HepG2 (cell line): ENCODE data around the gene VDR. TPM values are rescaled to one million over a fixed set of nuclear protein-coding genes. Genes with fewer than 3 reads are reported as not detected.

Source experiments
- HMGXB3 ChIP-seq: sonication (generic); formaldehyde crosslinking; IDR thresholded peaks from 2 replicates; pipeline ENCODE4 v1.4.0; 2020; ENCODE audit warnings: missing genetic modification reagents, borderline replicate concordance
- HOXA7 ChIP-seq: sonication (generic); formaldehyde crosslinking; IDR thresholded peaks from 2 replicates; pipeline ENCODE4 v1.8.1; 2022; ENCODE audit warnings: mild to moderate bottlenecking, missing genetic modification reagents, moderate library complexity
- KDM4B ChIP-seq: sonication (generic); formaldehyde crosslinking; IDR thresholded peaks from 2 replicates; pipeline ENCODE4 v1.4.0; 2020; ENCODE audit warnings: missing genetic modification reagents
- RNF2 ChIP-seq: fragments of 450-650 bp; conservative IDR thresholded peaks from 2 replicates; pipeline ENCODE4 v1.6.1; 2016; ENCODE audit warnings: low read depth
- SIN3B ChIP-seq: fragments of 150-350 bp; IDR thresholded peaks from 2 replicates; pipeline ENCODE4 v1.6.1; 2014; ENCODE audit warnings: low read length
- SRF ChIP-seq: IDR thresholded peaks from 2 replicates; pipeline ENCODE4 v1.6.1; 2011; ENCODE audit warnings: mild to moderate bottlenecking, low read depth, low read length, moderate library complexity
- TIGD3 ChIP-seq: sonication (generic); formaldehyde crosslinking; IDR thresholded peaks from 2 replicates; pipeline ENCODE4 v1.5.1; 2020; ENCODE audit warnings: mild to moderate bottlenecking, missing genetic modification reagents, borderline replicate concordance
- ZBTB21 ChIP-seq: sonication (generic); formaldehyde crosslinking; IDR thresholded peaks from 2 replicates; pipeline ENCODE4 v1.4.0; 2020; ENCODE audit warnings: missing genetic modification reagents
- ZHX1 ChIP-seq: sonication (generic); formaldehyde crosslinking; IDR thresholded peaks from 2 replicates; pipeline ENCODE4 v1.8.1; 2022; ENCODE audit warnings: low read depth, mild to moderate bottlenecking, missing genetic modification reagents
- ZNF142 ChIP-seq: sonication (generic); formaldehyde crosslinking; IDR thresholded peaks from 2 replicates; pipeline ENCODE4 v1.4.0; 2020; ENCODE audit warnings: missing genetic modification reagents
- ZNF607 ChIP-seq: sonication (generic); formaldehyde crosslinking; IDR thresholded peaks from 2 replicates; pipeline ENCODE4 v1.5.1; 2020; ENCODE audit warnings: missing genetic modification reagents, mild to moderate bottlenecking, borderline replicate concordance
- ZNF674 ChIP-seq: sonication (generic); formaldehyde crosslinking; IDR thresholded peaks from 2 replicates; pipeline ENCODE4 v1.5.0; 2020; ENCODE audit warnings: low read depth, mild to moderate bottlenecking, missing genetic modification reagents
- polyA plus RNA-seq, 8 experiments: library from polyadenylated mRNA; depleted of rRNA in 3 of 8; stranded (reverse) in 7 of 8; unstranded in 1 of 8; fragments of >200 nt; fragmentation: Illumina TruSeq in 4 of 8; extraction: Trizol in 4 of 8; gene quantifications; 2 replicates each; pipeline versions ENCODE4 v1.2.1 to v1.2.3, GENCODE V29; 2011 to 2016; ENCODE audit warnings: low read depth in 4 of 8, missing spikeins in 1 of 8, mixed read lengths in 1 of 8; ENCODE audit not compliant: insufficient read depth in 1 of 8
- total RNA-seq, 5 experiments: library from RNA; depleted of rRNA; stranded (reverse); fragments of >200 nt; fragmentation: Illumina TruSeq; extraction: Trizol; gene quantifications; 2 replicates each; pipeline ENCODE4 v1.2.3, GENCODE V29; 2016; ENCODE audit warnings: low read depth in 1 of 5

VDR gene
- total and polyA plus RNA-seq, 2 of the 13 experiments (the other 11 are each of a cell fraction or from before 2014, with no cell fraction given): 0.08 to 0.33 TPM

GRCh38 chr12:47819896-47820630 lies 84.7 kb downstream of the VDR start, which contains the start of gene HDAC7 (continued):
- TF ChIP-seq TIGD3 (CRISPR knock-in tag): no peak
- TF ChIP-seq ZBTB21 (CRISPR knock-in tag): no peak
- TF ChIP-seq ZNF607 (CRISPR knock-in tag): no peak
- TF ChIP-seq SIN3B: no peak
- TF ChIP-seq HMGXB3 (CRISPR knock-in tag): no peak
- 0 out of 2 replicates have a peak, but pooled peaks have one; percentile 22 for TF ChIP-seq ZHX1
- no peak for TF ChIP-seq KDM4B (CRISPR knock-in tag)
- 0 out of 2 replicates have a peak, but pooled peaks have one; percentile 46 for TF ChIP-seq RNF2
- no peak for TF ChIP-seq SRF
- no peak for TF ChIP-seq ZNF674
- no peak for TF ChIP-seq ZNF142 (CRISPR knock-in tag)
- TF ChIP-seq HOXA7 (CRISPR knock-in tag): no peak
